Cerebellar nuclear complex (tissue), 1 donor: ENCODE data around the gene PER3.

ENCODE experiments used
- DNase-seq, 2 experiments: peaks; one replicate each; lab custom pipeline; 2025; lab: John Stamatoyannopoulos, UW

The PER3 gene

DNA sequence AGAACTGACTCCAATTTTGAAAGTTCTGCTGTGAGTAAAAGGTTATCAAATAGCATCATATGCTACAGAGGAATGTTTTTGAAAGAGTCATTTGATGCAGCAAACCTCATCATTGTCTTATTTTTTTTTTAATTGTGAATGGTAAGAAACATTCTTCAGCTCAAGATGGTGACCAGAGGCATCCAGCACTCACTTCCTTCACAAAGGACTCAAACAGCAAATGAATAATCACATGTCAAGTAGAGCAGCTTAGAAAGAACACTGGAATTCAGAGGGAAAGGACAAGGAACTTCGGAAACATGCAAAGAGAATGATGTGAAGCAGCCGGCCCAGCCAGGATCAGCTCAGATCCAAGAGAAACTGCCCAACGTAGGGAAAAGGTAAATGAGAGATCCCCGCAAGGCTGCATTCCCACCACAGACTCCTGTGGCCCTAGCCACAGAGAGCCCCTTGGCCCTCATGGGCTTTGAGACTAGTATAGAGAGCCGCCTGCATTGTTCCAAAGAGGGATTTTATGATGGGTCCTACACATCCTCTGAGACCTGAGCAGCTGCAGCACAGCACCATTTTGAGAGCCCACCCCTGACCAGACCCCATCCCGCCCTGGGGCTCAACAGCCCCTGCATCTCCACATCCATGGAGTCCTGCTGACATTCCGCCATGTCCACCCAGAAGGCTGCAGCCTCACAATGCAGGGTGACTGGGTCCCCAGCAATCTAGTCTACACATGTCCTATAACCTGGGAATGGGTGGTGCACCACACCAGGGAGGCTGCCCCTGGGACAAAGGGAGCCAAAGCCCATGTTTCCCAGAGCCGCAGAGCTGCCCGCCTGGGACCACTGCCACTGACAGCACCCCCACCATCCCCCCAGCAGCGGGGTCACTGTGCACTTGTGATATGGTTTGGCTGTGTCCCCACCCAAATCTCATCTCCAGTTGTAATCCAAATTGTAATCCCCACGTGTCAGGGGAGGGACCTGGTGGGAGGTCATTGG is 90.0 kb downstream of the PER3 start:
- DNase-seq, result no peak

DNA sequence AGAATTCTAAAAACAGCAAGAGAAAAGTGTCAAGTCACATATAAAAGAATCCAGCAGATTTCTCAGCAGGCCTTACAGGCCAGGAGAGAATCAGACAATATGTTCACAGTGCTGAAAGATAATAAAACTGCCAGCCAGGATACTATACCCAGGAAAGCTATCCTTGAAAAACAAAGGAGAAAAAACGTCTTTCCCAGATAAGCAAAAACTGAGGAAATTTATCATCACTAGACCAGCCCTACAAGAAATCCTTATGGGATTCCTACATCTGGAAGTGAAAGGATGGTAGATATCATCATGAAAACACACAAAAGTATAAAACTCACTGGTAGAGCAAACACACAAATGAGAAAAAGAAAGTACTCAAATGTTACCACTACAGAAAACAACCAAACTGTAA is 93.9 kb downstream of the PER3 start:
- no peak for DNase-seq

DNA sequence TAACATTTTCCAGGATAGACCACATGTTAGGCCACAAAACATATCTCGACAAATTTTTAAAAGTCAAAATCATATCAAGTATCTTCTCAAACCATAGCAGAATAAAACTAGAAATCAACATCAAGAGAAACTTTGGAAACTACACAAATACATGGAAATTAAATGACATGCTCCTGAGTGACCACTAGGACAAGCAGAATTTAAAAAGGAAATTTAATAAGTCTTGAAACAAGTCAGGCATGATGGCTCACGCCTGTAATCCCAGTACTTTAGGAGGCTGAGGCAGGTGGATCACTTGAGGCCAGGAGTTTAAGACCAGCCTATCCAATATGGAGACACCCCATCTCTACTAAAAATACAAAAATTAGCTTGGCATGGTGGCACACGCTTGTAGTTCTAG is 95.1 kb downstream of the PER3 start:
- no peak for DNase-seq

DNA sequence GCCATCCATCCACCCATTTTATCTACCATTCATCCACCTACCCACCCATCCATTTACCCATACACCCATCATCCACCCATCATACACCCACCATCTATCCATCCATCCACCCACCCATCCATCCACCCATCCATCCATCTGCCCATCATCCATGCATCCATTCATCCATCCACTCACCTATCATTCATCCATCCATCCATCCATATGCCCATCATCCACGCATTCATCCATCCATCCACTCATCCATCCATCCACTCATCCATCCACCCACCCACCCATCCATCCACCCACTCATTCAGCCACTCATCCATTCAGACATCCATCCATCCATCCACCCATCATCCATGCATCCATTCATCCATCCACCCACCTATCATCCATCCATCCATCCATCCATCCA is 100.7 kb downstream of the PER3 start:
- DNase-seq, result no peak

DNA sequence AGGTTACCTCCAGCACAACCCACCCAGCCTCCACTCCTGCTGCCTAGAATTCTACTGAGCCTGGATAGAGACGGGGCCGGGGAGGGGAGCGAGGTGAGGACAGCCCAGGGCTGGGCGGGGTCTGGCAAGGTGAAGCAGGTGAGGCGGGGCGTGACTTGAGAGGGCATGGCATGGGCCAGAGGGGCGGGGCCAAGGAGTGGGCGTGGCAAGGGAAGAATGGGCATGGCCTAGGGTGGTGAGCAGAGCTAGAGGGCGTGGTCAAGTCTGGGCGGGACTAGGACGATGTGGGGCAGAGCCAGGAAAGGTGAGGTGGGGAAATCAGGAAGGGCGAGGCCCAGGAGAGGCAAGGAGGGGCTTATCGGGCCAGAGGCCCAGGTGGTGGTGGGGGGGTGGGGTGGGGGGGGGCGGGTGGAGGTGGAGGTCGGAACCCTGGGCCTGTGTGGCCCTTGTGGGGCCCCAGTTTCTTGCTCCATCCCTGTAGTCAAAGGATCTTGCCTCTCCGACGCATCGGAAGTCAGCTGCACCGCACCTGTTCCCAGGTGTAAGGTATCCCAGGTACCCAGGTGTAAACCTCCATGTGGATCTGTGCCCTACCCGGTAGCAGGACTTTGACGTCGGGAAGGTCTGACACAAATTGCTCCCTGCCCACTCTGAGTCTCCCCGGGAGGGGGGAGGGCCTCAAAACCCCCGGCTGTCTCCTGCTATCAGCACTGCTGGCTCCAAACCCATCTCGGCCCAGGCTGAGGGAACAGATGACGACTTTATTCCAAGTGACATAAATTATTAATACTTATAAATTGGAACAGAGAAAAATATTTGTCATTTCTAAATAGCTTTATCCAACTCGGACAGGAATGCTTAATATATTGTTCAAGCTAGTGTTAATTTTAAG is 101.7 kb downstream of the PER3 start:
- no peak for DNase-seq

DNA sequence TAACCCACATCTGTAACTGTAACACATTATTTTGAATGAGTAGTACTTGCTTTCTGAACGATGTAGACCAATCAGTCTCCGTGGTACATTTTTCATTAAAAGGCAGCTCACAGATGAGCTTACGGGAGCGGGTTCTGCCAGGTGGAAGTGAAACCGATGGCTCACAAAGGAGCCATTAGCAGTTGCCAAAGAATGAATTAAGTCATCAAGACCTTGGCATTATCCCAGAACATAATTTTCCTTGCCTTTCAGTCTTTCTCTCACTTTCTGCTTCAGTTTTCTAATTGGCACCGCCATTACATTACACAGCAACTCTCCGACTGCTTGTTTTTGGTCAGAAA is 102.3 kb downstream of the PER3 start:
- DNase-seq, result no peak

DNA sequence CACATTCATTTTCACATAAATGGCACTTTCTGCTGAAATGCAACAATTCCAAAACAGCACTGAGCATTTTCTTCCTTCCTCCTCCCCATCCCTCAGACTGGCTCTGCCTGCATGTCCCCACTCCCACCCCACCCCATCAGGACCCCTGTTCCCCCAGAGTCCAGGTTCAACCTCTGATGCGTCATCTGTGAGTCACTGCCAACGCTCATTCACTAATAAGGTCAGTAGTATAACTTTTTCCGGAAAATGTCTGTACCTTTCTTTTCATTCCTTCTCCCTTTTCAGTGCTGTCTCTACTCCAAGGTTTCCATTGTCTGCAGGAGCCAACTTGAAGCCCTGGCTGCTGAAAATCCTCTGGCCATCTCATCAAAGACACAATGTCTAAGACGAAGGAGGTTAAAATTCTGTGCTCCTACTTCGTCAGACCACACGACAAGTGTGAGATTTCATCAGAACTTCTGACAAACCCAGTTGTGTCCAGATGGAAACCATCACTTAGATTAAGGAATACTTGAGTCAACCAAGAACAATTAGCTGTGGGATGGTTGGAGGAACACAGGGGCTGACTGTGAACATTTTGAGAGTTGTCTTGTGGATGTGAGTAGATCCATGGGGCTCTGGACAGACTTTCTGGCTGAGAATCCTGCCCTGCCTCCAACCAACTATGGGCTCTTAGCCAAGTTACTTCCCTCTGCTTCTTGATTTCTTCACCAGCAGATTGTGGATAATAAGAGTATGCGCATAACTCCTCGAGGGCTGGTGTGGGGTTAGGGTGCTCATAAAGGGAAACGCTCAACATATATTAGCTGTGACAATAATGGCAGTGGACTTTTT is 104.4 kb downstream of the PER3 start:
- DNase-seq, result no peak

DNA sequence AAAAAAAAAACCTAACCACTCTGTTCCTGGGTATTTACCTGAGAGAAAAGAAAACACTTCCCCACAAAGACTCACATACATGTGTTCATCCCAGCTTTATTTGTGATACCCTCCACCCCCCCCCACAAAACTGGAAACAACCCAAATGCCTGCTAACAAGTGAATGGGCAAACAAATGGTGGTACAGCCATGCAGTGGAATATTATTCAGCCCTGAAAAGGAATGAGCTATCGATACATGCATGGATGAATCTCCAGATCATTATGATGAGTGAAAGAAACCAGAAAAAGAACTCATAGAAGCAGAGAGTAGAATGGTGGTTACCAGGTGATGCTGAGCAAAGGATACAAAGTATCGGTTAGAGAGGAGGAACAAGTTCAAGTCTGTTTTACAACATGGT is 106.8 kb downstream of the PER3 start:
- DNase-seq, result no peak

DNA sequence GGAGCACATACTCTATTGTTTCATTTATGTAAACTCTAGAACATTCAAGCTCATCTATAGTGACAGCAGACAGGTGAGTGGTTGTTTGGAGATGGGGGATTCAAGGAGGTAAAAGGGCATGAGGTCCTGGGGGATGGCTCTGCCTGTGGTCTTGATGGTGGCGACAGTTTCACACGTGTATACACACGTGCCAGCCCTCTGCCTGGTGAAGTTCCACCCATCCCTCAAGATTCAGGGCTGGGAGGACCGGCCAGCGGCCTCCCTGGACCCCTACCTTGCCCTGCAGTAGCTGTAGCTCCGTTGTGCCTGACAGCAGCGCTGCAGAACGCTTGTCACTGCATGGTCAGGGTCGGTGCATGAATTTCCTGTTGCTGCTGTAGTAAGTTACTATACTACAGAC is 107.7 kb downstream of the PER3 start:
- DNase-seq, result no peak

DNA sequence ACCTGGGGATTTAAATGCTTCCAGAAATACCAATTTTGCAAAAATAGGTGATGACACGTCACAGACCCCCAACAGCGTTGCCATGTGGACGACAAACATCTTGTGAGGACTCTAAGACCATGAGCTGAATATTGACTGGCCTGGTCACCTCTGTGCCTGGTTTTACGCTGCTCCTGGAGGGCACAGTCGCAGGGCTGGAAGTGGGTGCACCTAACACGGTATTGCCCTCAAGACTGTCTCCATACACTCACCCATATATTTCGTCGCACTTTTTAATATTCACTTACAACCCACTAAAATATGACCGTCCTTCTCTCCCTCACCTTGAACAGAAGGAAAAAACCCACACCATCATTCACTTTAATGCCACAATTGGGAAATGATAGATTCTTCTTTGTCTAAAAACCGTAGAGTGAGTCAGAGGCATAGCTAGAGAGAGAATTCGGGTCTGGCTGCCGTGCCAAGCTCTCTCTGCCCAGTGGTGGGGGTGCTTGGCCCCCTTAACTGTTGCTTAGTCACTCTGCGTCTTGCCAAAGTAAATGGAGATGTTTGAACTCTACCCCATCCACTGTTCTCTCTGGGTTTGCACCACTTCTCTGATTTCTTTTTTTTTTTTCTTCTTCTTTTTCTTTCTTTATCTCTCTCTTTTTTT is 109.6 kb downstream of the PER3 start:
- DNase-seq, result no peak
